HepG2 (cell line): Measurements from ENCODE around the gene NCOA6. TPM values are rescaled to one million over a fixed set of nuclear protein-coding genes. Genes with fewer than 3 reads are reported as not detected.

ENCODE experiments used
- BRCA1 ChIP-seq: sonication (generic); formaldehyde crosslinking; IDR thresholded peaks from 2 replicates; pipeline ENCODE4 v1.4.0; 2020; ENCODE audit warnings: missing genetic modification reagents
- DNMT1 ChIP-seq: sonication (generic); formaldehyde crosslinking; IDR thresholded peaks from 2 replicates; pipeline ENCODE4 v1.5.1; 2020; ENCODE audit warnings: mild to moderate bottlenecking, missing genetic modification reagents
- ESRRA ChIP-seq: sonication (generic); formaldehyde crosslinking; IDR thresholded peaks from 2 replicates; pipeline ENCODE4 v1.5.1; 2020; ENCODE audit warnings: mild to moderate bottlenecking, low read depth, missing genetic modification reagents
- KMT2A ChIP-seq: sonication (generic); formaldehyde crosslinking; IDR thresholded peaks from 2 replicates; pipeline ENCODE4 v1.4.0; 2020; ENCODE audit warnings: missing genetic modification reagents
- MZF1 ChIP-seq: sonication (generic); formaldehyde crosslinking; IDR thresholded peaks from 2 replicates; pipeline ENCODE4 v1.8.1; 2023; ENCODE audit warnings: mild to moderate bottlenecking, missing genetic modification reagents, borderline replicate concordance
- NCOA2 ChIP-seq: sonication (generic); formaldehyde crosslinking; IDR thresholded peaks from 2 replicates; pipeline ENCODE4 v1.8.0; 2022; ENCODE audit warnings: inconsistent platforms
- RELA ChIP-seq: sonication (generic); formaldehyde crosslinking; IDR thresholded peaks from 2 replicates; pipeline ENCODE4 v1.4.0; 2020; ENCODE audit warnings: missing genetic modification reagents
- SP1 ChIP-seq, 2 experiments: fragments of 450-650 bp in 1 of 2; sonication (generic) in 1 of 2; formaldehyde crosslinking in 1 of 2; IDR thresholded peaks; 2 replicates each; pipeline versions ENCODE4 v1.4.0 to v1.6.1; 2016 to 2020; ENCODE audit warnings: missing genetic modification reagents in 1 of 2
- SP4 ChIP-seq: sonication (generic); formaldehyde crosslinking; IDR thresholded peaks from 2 replicates; pipeline ENCODE4 v1.8.1; 2023; ENCODE audit warnings: mild to moderate bottlenecking, missing genetic modification reagents
- ZNF12 ChIP-seq: sonication (generic); formaldehyde crosslinking; IDR thresholded peaks from 2 replicates; pipeline ENCODE4 v1.5.0; 2020; ENCODE audit warnings: missing genetic modification reagents
- ZNF614 ChIP-seq: IDR thresholded peaks from 2 replicates; pipeline ENCODE4 v1.6.1; 2018; ENCODE audit warnings: missing biosample characterization, missing genetic modification reagents, inconsistent platforms, borderline replicate concordance
- ZNF644 ChIP-seq: IDR thresholded peaks from 2 replicates; pipeline ENCODE4 v1.6.1; 2016; ENCODE audit warnings: low read depth
- ZNF879 ChIP-seq: sonication (generic); formaldehyde crosslinking; IDR thresholded peaks from 2 replicates; pipeline ENCODE4 v1.8.1; 2023; ENCODE audit warnings: missing genetic modification reagents
- ZZZ3 ChIP-seq: sonication (generic); formaldehyde crosslinking; IDR thresholded peaks from 2 replicates; pipeline ENCODE4 v1.4.0; 2020; ENCODE audit warnings: missing genetic modification reagents, mild to moderate bottlenecking, borderline replicate concordance
- polyA plus RNA-seq, 8 experiments: library from polyadenylated mRNA; depleted of rRNA in 3 of 8; stranded (reverse) in 7 of 8; unstranded in 1 of 8; fragments of >200 nt; fragmentation: Illumina TruSeq in 4 of 8; extraction: Trizol in 4 of 8; gene quantifications; 2 replicates each; pipeline versions ENCODE4 v1.2.1 to v1.2.3, GENCODE V29; 2011 to 2016; ENCODE audit warnings: low read depth in 4 of 8, missing spikeins in 1 of 8, mixed read lengths in 1 of 8; ENCODE audit not compliant: insufficient read depth in 1 of 8
- total RNA-seq, 5 experiments: library from RNA; depleted of rRNA; stranded (reverse); fragments of >200 nt; fragmentation: Illumina TruSeq; extraction: Trizol; gene quantifications; 2 replicates each; pipeline ENCODE4 v1.2.3, GENCODE V29; 2016; ENCODE audit warnings: low read depth in 1 of 5
- TF ChIP-seq, protein P1 (sequence below): sonication (generic); formaldehyde crosslinking; IDR thresholded peaks from 2 replicates; pipeline ENCODE4 v1.8.0; 2022; ENCODE audit warnings: mild to moderate bottlenecking, missing genetic modification reagents, moderate library complexity
- TF ChIP-seq, protein P2 (sequence below): sonication (generic); formaldehyde crosslinking; IDR thresholded peaks from 2 replicates; pipeline ENCODE4 v1.5.0; 2020; ENCODE audit warnings: mild to moderate bottlenecking, low read depth, missing genetic modification reagents, borderline replicate concordance
- TF ChIP-seq, protein P3 (sequence below): IDR thresholded peaks from 2 replicates; pipeline ENCODE4 v1.6.1; 2016; ENCODE audit warnings: low read depth, missing genetic modification reagents, missing compliant biosample characterization
- TF ChIP-seq, protein P4 (sequence below): sonication (generic); formaldehyde crosslinking; IDR thresholded peaks from 2 replicates; pipeline ENCODE4; 2020; ENCODE audit warnings: missing genetic modification reagents, mild to moderate bottlenecking, borderline replicate concordance
- TF ChIP-seq, protein P5 (sequence below): fragments of 450-650 bp; IDR thresholded peaks from 2 replicates; pipeline ENCODE4 v1.6.1; 2017

Gene NCOA6
- total and polyA plus RNA-seq, 2 of the 13 experiments (the other 11 are each of a cell fraction or from before 2014, with no cell fraction given) = 11.2 to 29.3 TPM

DNA sequence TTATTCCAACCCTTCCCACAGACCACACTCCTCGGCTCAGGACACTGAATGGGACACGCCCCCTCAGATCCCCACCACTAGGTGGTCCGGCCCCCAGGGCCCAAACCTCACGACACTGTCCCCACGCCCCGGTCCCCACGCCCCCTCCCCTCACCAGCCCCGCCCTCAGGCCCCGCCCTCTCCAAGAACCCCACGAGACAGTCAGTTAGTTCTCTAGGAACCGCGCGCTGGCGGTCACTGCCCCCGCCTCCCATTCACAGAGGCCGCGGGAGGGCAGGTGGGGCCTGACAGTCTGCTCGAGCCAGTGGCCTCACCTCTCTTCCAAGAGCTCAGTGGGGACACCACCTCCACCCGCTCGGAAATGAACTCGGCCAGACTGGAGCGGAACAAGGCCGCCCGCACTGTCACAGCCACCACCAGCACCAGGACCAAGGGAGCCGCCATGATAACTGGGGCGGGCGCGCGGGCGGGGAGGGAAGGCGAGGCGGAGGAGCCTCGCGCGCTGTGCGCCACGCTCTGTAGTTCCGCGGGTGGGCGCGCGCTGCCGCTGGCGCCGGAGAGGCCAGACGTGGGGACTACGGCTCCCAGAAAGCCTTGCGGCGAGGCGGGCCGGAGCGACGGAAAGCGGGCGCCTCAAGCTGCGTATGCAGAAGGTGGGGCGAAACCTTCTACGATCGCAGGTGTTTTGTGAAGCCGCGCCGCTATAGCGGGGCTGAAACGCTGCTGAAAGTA lies 148.6 kb downstream of the NCOA6 start, which contains the start of gene PIGU (continued):
- TF ChIP-seq, protein P1, sequence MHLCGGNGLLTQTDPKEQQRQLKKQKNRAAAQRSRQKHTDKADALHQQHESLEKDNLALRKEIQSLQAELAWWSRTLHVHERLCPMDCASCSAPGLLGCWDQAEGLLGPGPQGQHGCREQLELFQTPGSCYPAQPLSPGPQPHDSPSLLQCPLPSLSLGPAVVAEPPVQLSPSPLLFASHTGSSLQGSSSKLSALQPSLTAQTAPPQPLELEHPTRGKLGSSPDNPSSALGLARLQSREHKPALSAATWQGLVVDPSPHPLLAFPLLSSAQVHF = no peak
- TF ChIP-seq, protein P2, sequence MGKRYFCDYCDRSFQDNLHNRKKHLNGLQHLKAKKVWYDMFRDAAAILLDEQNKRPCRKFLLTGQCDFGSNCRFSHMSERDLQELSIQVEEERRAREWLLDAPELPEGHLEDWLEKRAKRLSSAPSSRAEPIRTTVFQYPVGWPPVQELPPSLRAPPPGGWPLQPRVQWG (CRISPR knock-in tag) = no peak
- no peak for TF ChIP-seq ZNF879 (CRISPR knock-in tag)
- peak; percentile 86 for TF ChIP-seq KMT2A
- TF ChIP-seq BRCA1 (CRISPR knock-in tag) = peak; percentile 81; the same call in 1 of the 2 replicates
- no peak for TF ChIP-seq ZNF644 (CRISPR knock-in tag)
- TF ChIP-seq DNMT1 = 0 out of 2 replicates have a peak, but pooled peaks have one; percentile 73
- TF ChIP-seq, protein P3, sequence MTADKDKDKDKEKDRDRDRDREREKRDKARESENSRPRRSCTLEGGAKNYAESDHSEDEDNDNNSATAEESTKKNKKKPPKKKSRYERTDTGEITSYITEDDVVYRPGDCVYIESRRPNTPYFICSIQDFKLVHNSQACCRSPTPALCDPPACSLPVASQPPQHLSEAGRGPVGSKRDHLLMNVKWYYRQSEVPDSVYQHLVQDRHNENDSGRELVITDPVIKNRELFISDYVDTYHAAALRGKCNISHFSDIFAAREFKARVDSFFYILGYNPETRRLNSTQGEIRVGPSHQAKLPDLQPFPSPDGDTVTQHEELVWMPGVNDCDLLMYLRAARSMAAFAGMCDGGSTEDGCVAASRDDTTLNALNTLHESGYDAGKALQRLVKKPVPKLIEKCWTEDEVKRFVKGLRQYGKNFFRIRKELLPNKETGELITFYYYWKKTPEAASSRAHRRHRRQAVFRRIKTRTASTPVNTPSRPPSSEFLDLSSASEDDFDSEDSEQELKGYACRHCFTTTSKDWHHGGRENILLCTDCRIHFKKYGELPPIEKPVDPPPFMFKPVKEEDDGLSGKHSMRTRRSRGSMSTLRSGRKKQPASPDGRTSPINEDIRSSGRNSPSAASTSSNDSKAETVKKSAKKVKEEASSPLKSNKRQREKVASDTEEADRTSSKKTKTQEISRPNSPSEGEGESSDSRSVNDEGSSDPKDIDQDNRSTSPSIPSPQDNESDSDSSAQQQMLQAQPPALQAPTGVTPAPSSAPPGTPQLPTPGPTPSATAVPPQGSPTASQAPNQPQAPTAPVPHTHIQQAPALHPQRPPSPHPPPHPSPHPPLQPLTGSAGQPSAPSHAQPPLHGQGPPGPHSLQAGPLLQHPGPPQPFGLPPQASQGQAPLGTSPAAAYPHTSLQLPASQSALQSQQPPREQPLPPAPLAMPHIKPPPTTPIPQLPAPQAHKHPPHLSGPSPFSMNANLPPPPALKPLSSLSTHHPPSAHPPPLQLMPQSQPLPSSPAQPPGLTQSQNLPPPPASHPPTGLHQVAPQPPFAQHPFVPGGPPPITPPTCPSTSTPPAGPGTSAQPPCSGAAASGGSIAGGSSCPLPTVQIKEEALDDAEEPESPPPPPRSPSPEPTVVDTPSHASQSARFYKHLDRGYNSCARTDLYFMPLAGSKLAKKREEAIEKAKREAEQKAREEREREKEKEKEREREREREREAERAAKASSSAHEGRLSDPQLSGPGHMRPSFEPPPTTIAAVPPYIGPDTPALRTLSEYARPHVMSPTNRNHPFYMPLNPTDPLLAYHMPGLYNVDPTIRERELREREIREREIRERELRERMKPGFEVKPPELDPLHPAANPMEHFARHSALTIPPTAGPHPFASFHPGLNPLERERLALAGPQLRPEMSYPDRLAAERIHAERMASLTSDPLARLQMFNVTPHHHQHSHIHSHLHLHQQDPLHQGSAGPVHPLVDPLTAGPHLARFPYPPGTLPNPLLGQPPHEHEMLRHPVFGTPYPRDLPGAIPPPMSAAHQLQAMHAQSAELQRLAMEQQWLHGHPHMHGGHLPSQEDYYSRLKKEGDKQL = peak; percentile 42; the same call in 1 of the 2 replicates
- no peak; the same call in 1 of the 2 replicates for TF ChIP-seq NCOA2 (CRISPR knock-in tag)
- TF ChIP-seq ZNF12 = peak; percentile 64; the same call in 1 of the 2 replicates
- TF ChIP-seq, protein P4, sequence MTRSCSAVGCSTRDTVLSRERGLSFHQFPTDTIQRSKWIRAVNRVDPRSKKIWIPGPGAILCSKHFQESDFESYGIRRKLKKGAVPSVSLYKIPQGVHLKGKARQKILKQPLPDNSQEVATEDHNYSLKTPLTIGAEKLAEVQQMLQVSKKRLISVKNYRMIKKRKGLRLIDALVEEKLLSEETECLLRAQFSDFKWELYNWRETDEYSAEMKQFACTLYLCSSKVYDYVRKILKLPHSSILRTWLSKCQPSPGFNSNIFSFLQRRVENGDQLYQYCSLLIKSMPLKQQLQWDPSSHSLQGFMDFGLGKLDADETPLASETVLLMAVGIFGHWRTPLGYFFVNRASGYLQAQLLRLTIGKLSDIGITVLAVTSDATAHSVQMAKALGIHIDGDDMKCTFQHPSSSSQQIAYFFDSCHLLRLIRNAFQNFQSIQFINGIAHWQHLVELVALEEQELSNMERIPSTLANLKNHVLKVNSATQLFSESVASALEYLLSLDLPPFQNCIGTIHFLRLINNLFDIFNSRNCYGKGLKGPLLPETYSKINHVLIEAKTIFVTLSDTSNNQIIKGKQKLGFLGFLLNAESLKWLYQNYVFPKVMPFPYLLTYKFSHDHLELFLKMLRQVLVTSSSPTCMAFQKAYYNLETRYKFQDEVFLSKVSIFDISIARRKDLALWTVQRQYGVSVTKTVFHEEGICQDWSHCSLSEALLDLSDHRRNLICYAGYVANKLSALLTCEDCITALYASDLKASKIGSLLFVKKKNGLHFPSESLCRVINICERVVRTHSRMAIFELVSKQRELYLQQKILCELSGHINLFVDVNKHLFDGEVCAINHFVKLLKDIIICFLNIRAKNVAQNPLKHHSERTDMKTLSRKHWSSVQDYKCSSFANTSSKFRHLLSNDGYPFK (CRISPR knock-in tag) = peak; percentile 90; the same call in 1 of the 2 replicates
- TF ChIP-seq MZF1 = 0 out of 2 replicates have a peak, but pooled peaks have one; percentile 59
- TF ChIP-seq, protein P5, sequence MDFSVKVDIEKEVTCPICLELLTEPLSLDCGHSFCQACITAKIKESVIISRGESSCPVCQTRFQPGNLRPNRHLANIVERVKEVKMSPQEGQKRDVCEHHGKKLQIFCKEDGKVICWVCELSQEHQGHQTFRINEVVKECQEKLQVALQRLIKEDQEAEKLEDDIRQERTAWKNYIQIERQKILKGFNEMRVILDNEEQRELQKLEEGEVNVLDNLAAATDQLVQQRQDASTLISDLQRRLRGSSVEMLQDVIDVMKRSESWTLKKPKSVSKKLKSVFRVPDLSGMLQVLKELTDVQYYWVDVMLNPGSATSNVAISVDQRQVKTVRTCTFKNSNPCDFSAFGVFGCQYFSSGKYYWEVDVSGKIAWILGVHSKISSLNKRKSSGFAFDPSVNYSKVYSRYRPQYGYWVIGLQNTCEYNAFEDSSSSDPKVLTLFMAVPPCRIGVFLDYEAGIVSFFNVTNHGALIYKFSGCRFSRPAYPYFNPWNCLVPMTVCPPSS = no peak
- peak; percentile 97 for TF ChIP-seq SP4 (CRISPR knock-in tag)
- no peak for TF ChIP-seq SP1 (IDR thresholded peaks at IDR 0.05)
- peak; percentile 98 for TF ChIP-seq SP1 (CRISPR knock-in tag; IDR thresholded peaks at IDR 0.05)
- no peak for TF ChIP-seq RELA
- peak; percentile 54; the same call in 1 of the 2 replicates for TF ChIP-seq ZZZ3 (CRISPR knock-in tag)
- TF ChIP-seq ESRRA (CRISPR knock-in tag) = peak; percentile 65
- peak; percentile 82; the same call in 1 of the 2 replicates for TF ChIP-seq ZNF614
